HCT116 (cell line): ENCODE measurements around the gene NFIC.

Experiments
- CEBPB ChIP-seq: IDR thresholded peaks from 2 replicates; pipeline ENCODE4 v1.6.1; 2012; ENCODE audit warnings: low read depth
- CTCF ChIP-seq, 3 experiments: fragments of 200-600 bp in 1 of 3; sonication (generic) in 1 of 3; IDR thresholded peaks in 2 of 3; conservative IDR thresholded peaks in 1 of 3; 2 replicates each; pipeline ENCODE4 v1.5.1; 2012 to 2017; ENCODE audit warnings: low read depth in 2 of 3, low read length in 2 of 3, antibody characterized with exemption in 1 of 3, borderline replicate concordance in 1 of 3, control low read depth in 1 of 3, mild to moderate bottlenecking in 1 of 3, mixed read lengths in 1 of 3, mixed run types in 1 of 3, moderate library complexity in 1 of 3; ENCODE audit not compliant: insufficient read depth in 1 of 3
- POLR2A ChIP-seq: IDR thresholded peaks from 2 replicates; pipeline ENCODE4 v1.7.0; 2011; ENCODE audit warnings: borderline replicate concordance; ENCODE audit not compliant: insufficient read depth, insufficient read length; ENCODE audit errors: extremely low read depth
- POLR2AphosphoS5 ChIP-seq: IDR thresholded peaks from 2 replicates; pipeline ENCODE4 v1.6.1; 2011; ENCODE audit warnings: mild to moderate bottlenecking, low read depth, low read length, moderate library complexity
- RAD21 ChIP-seq: IDR thresholded peaks from 2 replicates; pipeline ENCODE4 v1.6.1; 2012; ENCODE audit warnings: low read depth, mild to moderate bottlenecking

GRCh38 chr19:3503036-3503572, 136.7 kb downstream of the NFIC start:
- no peak for TF ChIP-seq CEBPB
- no peak for TF ChIP-seq CTCF (IDR thresholded peaks at IDR 0.05 in 2 of 3, conservative IDR thresholded peaks at IDR 0.05 in 1 of 3; ENCODE audit: borderline replicate concordance in 1 of 3, insufficient read depth in 1 of 3, low read depth in 2 of 3, low read length in 2 of 3)
- no peak for TF ChIP-seq POLR2A
- no peak for TF ChIP-seq RAD21
- TF ChIP-seq POLR2AphosphoS5 = no peak
